IMR-90 (cell line): ENCODE measurements around the gene FRMD5. TPM values are rescaled to one million over a fixed set of nuclear protein-coding genes. Genes with fewer than 3 reads are reported as not detected.

Experiments
- ATAC-seq: fragments of 200-7000 bp; cut with Tn5 transposase; 2 replicates; pipeline ENCODE4 v1.9.1; 2020; ENCODE audit warnings: low read depth, mild to moderate bottlenecking, moderate library complexity
- BruUV-seq: library from RNA; stranded (reverse); fragments of 400-500 nt; replicated peaks from 2 replicates; lab custom pipeline; 2021; lab: Mats Ljungman, UMichigan
- CTCF ChIA-PET: fragments of 300-600 bp; formaldehyde crosslinking; extraction: SDS; loops from one replicate; lab custom pipeline; 2021; ENCODE audit warnings: antibody characterized with exemption; lab: Yijun Ruan, JAX
- POLR2A ChIA-PET: fragments of 300-600 bp; sonication (Branson Sonifier 250); formaldehyde crosslinking; loops from one replicate; lab custom pipeline; 2022; ENCODE audit warnings: antibody characterized with exemption; ENCODE audit not compliant: unreplicated experiment; lab: Charles Lee
- DNase-seq: peaks from one replicate; pipeline ENCODE4 v3.0.0; 2013
- H2AFZ ChIP-seq: replicated peaks from 2 replicates; pipeline ENCODE3; 2013; ENCODE audit warnings: low read length, mild to moderate bottlenecking; ENCODE audit not compliant: poor library complexity
- H2AK5ac ChIP-seq: 2 replicates; pipeline ENCODE4 v1.6.1; 2013; ENCODE audit warnings: low read depth, low read length, inconsistent platforms
- H2AK9ac ChIP-seq: replicated peaks from 2 replicates; pipeline ENCODE3; 2013; ENCODE audit warnings: mild to moderate bottlenecking, low read depth, low read length, moderate library complexity; ENCODE audit not compliant: poor library complexity
- H2BK120ac ChIP-seq: 2 replicates; pipeline ENCODE4 v1.6.1; 2013; ENCODE audit warnings: low read depth, low read length, inconsistent platforms
- H2BK15ac ChIP-seq: 3 replicates; pipeline ENCODE4 v1.6.1; 2013; ENCODE audit warnings: low read depth, low read length, inconsistent platforms
- H2BK20ac ChIP-seq: 2 replicates; pipeline ENCODE4 v1.6.1; 2013; ENCODE audit warnings: low read depth, mild to moderate bottlenecking, inconsistent platforms, low read length, moderate library complexity
- H2BK5ac ChIP-seq: 2 replicates; pipeline ENCODE4 v1.6.1; 2013; ENCODE audit warnings: mild to moderate bottlenecking, low read depth, low read length, inconsistent platforms; ENCODE audit not compliant: poor library complexity, severe bottlenecking
- H3K14ac ChIP-seq: replicated peaks from 2 replicates; pipeline ENCODE4 v1.6.1; 2013; ENCODE audit warnings: low read depth, low read length, inconsistent platforms
- H3K18ac ChIP-seq: 2 replicates; pipeline ENCODE4 v1.6.1; 2013; ENCODE audit warnings: low read depth, low read length, control low read depth
- H3K23ac ChIP-seq: 2 replicates; pipeline ENCODE4 v1.6.1; 2013; ENCODE audit warnings: low read depth, low read length, inconsistent platforms
- H3K27ac ChIP-seq: 2 replicates; pipeline ENCODE4 v1.5.1; 2013; ENCODE audit warnings: mild to moderate bottlenecking, control low read depth, low read length; ENCODE audit not compliant: insufficient read depth
- H3K27me3 ChIP-seq: 2 replicates; pipeline ENCODE4 v1.6.1; 2013; ENCODE audit warnings: low read length; ENCODE audit not compliant: control insufficient read depth, insufficient read depth
- H3K36me3 ChIP-seq: 2 replicates; pipeline ENCODE4 v1.6.1; 2013; ENCODE audit warnings: low read length, mixed read lengths; ENCODE audit not compliant: control insufficient read depth, insufficient read depth
- H3K4ac ChIP-seq: 2 replicates; pipeline ENCODE4 v1.6.1; 2013; ENCODE audit warnings: low read depth, low read length, inconsistent platforms
- H3K4me1 ChIP-seq: 2 replicates; pipeline ENCODE4 v1.6.1; 2013; ENCODE audit warnings: low read length, mixed read lengths; ENCODE audit not compliant: control insufficient read depth, insufficient read depth
- H3K4me2 ChIP-seq: 2 replicates; pipeline ENCODE4 v1.6.1; 2013; ENCODE audit warnings: low read depth, mild to moderate bottlenecking, control low read depth, low read length, moderate library complexity
- H3K4me3 ChIP-seq: 2 replicates; pipeline ENCODE4 v1.5.1; 2013; ENCODE audit warnings: low read depth, mild to moderate bottlenecking, control low read depth, low read length, moderate library complexity; ENCODE audit not compliant: insufficient read depth
- H3K56ac ChIP-seq: 2 replicates; pipeline ENCODE4 v1.6.1; 2013; ENCODE audit warnings: low read length, inconsistent platforms; ENCODE audit not compliant: insufficient read depth; ENCODE audit errors: extremely low read depth
- H3K79me1 ChIP-seq, 2 experiments: 2 replicates each; pipeline ENCODE4 v1.6.1; 2013; ENCODE audit warnings: low read length in 2 of 2, inconsistent platforms in 1 of 2, low read depth in 1 of 2
- H3K9ac ChIP-seq: 2 replicates; pipeline ENCODE4 v1.6.1; 2013; ENCODE audit warnings: low read depth, low read length, control low read depth
- H3K9me1 ChIP-seq: 2 replicates; pipeline ENCODE4 v1.6.1; 2013; ENCODE audit warnings: low read length, inconsistent platforms; ENCODE audit not compliant: insufficient read depth
- H3K9me3 ChIP-seq: 2 replicates; pipeline ENCODE4 v1.6.1; 2013; ENCODE audit warnings: low read length; ENCODE audit not compliant: control insufficient read depth, insufficient read depth
- H4K20me1 ChIP-seq: 2 replicates; pipeline ENCODE4 v1.6.1; 2013; ENCODE audit warnings: low read length, inconsistent platforms; ENCODE audit not compliant: insufficient read depth
- H4K5ac ChIP-seq: 2 replicates; pipeline ENCODE4 v1.6.1; 2013; ENCODE audit warnings: mild to moderate bottlenecking, low read depth, low read length, control low read depth
- H4K8ac ChIP-seq, 2 experiments: 2 replicates each; pipeline ENCODE4 v1.6.1; 2013; ENCODE audit warnings: low read depth in 2 of 2, low read length in 2 of 2, control low read depth in 1 of 2, inconsistent platforms in 1 of 2
- H4K91ac ChIP-seq: 2 replicates; pipeline ENCODE4 v1.6.1; 2013; ENCODE audit warnings: low read depth, low read length, inconsistent platforms; ENCODE audit not compliant: insufficient read depth
- BHLHE40 ChIP-seq: fragments of 150-350 bp; IDR thresholded peaks from 2 replicates; pipeline ENCODE4 v1.6.1; 2016; ENCODE audit warnings: mild to moderate bottlenecking, low read depth, low read length
- CEBPB ChIP-seq: IDR thresholded peaks from 2 replicates; pipeline ENCODE4 v1.6.1; 2012; ENCODE audit warnings: low read depth, low read length, improper control_type of control experiment
- CHD1 ChIP-seq: IDR thresholded peaks from 2 replicates; pipeline ENCODE4 v1.6.1; 2012; ENCODE audit warnings: low read depth, low read length, improper control_type of control experiment
- CTCF ChIP-seq: conservative IDR thresholded peaks from 2 replicates; pipeline ENCODE4 v1.5.1; 2012; ENCODE audit warnings: mild to moderate bottlenecking, low read depth, low read length, improper control_type of control experiment
- ELK1 ChIP-seq: fragments of 150-350 bp; IDR thresholded peaks from 2 replicates; pipeline ENCODE4 v1.6.1; 2016; ENCODE audit warnings: low read depth, mild to moderate bottlenecking, low read length, moderate library complexity, borderline replicate concordance
- MAFK ChIP-seq: IDR thresholded peaks from 2 replicates; pipeline ENCODE4 v1.6.1; 2012; ENCODE audit warnings: low read depth, low read length, improper control_type of control experiment
- MAZ ChIP-seq: IDR thresholded peaks from 2 replicates; pipeline ENCODE4 v1.6.1; 2012; ENCODE audit warnings: low read depth, mild to moderate bottlenecking, low read length, improper control_type of control experiment, moderate library complexity, borderline replicate concordance
- MXI1 ChIP-seq: IDR thresholded peaks from 2 replicates; pipeline ENCODE4 v1.6.1; 2012; ENCODE audit warnings: low read depth, mild to moderate bottlenecking, low read length, moderate library complexity, borderline replicate concordance
- NFE2L2 ChIP-seq: fragments of 150-350 bp; IDR thresholded peaks from 2 replicates; pipeline ENCODE4 v1.6.1; 2016; ENCODE audit warnings: low read depth, mild to moderate bottlenecking, low read length
- POLR2A ChIP-seq: IDR thresholded peaks from 2 replicates; pipeline ENCODE4 v1.6.1; 2012; ENCODE audit warnings: mild to moderate bottlenecking, low read depth, low read length
- RAD21 ChIP-seq: IDR thresholded peaks from 2 replicates; pipeline ENCODE4 v1.6.1; 2012; ENCODE audit warnings: low read length, improper control_type of control experiment
- RCOR1 ChIP-seq: IDR thresholded peaks from 2 replicates; pipeline ENCODE4 v1.6.1; 2012; ENCODE audit warnings: mild to moderate bottlenecking, low read length, improper control_type of control experiment; ENCODE audit not compliant: insufficient replicate concordance
- RFX5 ChIP-seq: IDR thresholded peaks from 2 replicates; pipeline ENCODE4 v1.8.0; 2012; ENCODE audit warnings: low read depth, mild to moderate bottlenecking, low read length, moderate library complexity
- SMC3 ChIP-seq: fragments of 150-350 bp; IDR thresholded peaks from 2 replicates; pipeline ENCODE4 v1.6.1; 2016; ENCODE audit warnings: low read depth, mild to moderate bottlenecking, antibody characterized with exemption, low read length, moderate library complexity
- WGBS, 2 experiments: methylation state at CpG; one replicate each; pipeline versions ENCODE4 v1.1.5 to v1.1.7; 2013; ENCODE audit warnings: missing lambda C conversion rate in 2 of 2; ENCODE audit not compliant: insufficient read length in 1 of 2; ENCODE audit errors: extremely low coverage in 2 of 2; 5-methylcytosine and 5-hydroxymethylcytosine counted together
- dilution Hi-C: fragments of 300-500 bp; cut with HindIII; formaldehyde crosslinking; loops from one replicate; pipeline ENCODE4 v1.14.3; 2018; ENCODE audit warnings: low sequenced_read_pairs; ENCODE audit not compliant: unreplicated experiment
- in situ Hi-C: fragments of 300-500 bp; cut with MboI; formaldehyde crosslinking; loops from 3 replicates; pipeline ENCODE4 v1.14.3; 2019; ENCODE audit warnings: low sequenced_read_pairs, inconsistent platforms, mixed read lengths
- intact Hi-C: fragments of 100-400 bp; cut with micrococcal nuclease; formaldehyde crosslinking; loops from 2 replicates; pipeline ENCODE4 v1.10.0; 2022
- polyA plus RNA-seq, 3 experiments: library from polyadenylated mRNA; depleted of rRNA; stranded (reverse); fragments of >200 nt; gene quantifications; 2 replicates each; pipeline ENCODE4 v1.2.3, GENCODE V29; 2012; ENCODE audit warnings: low replicate concordance in 1 of 3
- total RNA-seq: library from RNA; depleted of rRNA; stranded (reverse); fragments of >200 nt; gene quantifications from 2 replicates; pipeline ENCODE4 v1.2.3, GENCODE V29; 2012

Gene FRMD5
- total and polyA plus RNA-seq, 2 of the 4 experiments (the other 2 are of a cell fraction) = 4.1 to 5.4 TPM

GRCh38 chr15:43887901-43888300 is 307.2 kb downstream of the FRMD5 start:
- no peak overlapping the region for H4K5ac ChIP-seq
- TF ChIP-seq MXI1 (no peak), MAFK (no peak), SMC3 (no peak), RAD21 (no peak), POLR2A (no peak), MAZ (no peak), CHD1 (no peak), NFE2L2 (no peak), RCOR1 (no peak), BHLHE40 (no peak), CTCF (no peak), ELK1 (no peak), RFX5 (no peak), CEBPB (no peak)
- no peak overlapping the region for H2AFZ ChIP-seq
- no peak overlapping the region for H3K14ac ChIP-seq
- no peak overlapping the region for H2AK9ac ChIP-seq
- no peak overlapping the region for H3K56ac ChIP-seq
- no peak overlapping the region for H3K9ac ChIP-seq
- H2BK5ac ChIP-seq = no peak overlapping the region
- no peak overlapping the region for H2AK5ac ChIP-seq
- H3K4me3 ChIP-seq = no peak overlapping the region
- WGBS, 2 experiments = 100% methylated on average over 2 of the region's 5 CpGs; no CpG with 5 or more reads in 1 of the 2 experiments
- BruUV-seq = no TSS peak
- intact Hi-C loops = no loop called here
- dilution Hi-C loops = no loop called here
- no peak overlapping the region for H2BK20ac ChIP-seq
- no peak for DNase-seq
- no peak for ATAC-seq
- in situ Hi-C loops = no loop called here
- H3K9me3 ChIP-seq = no peaks in the 10 kb centered on the region
- no peak overlapping the region for H3K4me2 ChIP-seq
- peaks cover 4% of the 10 kb centered on the region; the same call in 1 of the 2 replicates for H3K9me1 ChIP-seq
- no peak overlapping the region for H2BK120ac ChIP-seq
- no peak overlapping the region for H3K23ac ChIP-seq
- H3K79me1 ChIP-seq = no peaks in the 10 kb centered on the region
- H3K36me3 ChIP-seq = no peaks in the 10 kb centered on the region
- H3K27ac ChIP-seq = no peak overlapping the region
- H3K27me3 ChIP-seq = no peaks in the 10 kb centered on the region
- H4K91ac ChIP-seq = no peak overlapping the region
- H3K4me1 ChIP-seq = no peaks in the 10 kb centered on the region
- H4K20me1 ChIP-seq = no peaks in the 10 kb centered on the region; the same call in 1 of the 2 replicates
- no peak overlapping the region for H3K18ac ChIP-seq
- POLR2A ChIA-PET = no interaction called here
- no peak overlapping the region for H2BK15ac ChIP-seq
- CTCF ChIA-PET = no interaction called here
- no peak overlapping the region for H4K8ac ChIP-seq
- H3K4ac ChIP-seq = no peak overlapping the region
